Mesenchymal stem cell (in vitro differentiated cells and primary cell): Measurements from ENCODE around the gene ABHD6.

Experiments
- DNase-seq: peaks from one replicate; pipeline ENCODE4 v3.0.0-alpha.2; 2013
- H2AFZ ChIP-seq: one replicate; pipeline ENCODE4 v1.6.1; 2013; ENCODE audit warnings: low read depth, mild to moderate bottlenecking, control low read depth, inconsistent platforms, low read length, moderate library complexity
- H2AK5ac ChIP-seq: 2 replicates; pipeline ENCODE4 v1.6.1; 2013; ENCODE audit warnings: low read length, moderate library complexity, mild to moderate bottlenecking, inconsistent platforms; ENCODE audit not compliant: severe bottlenecking
- H2BK120ac ChIP-seq: one replicate; pipeline ENCODE4 v1.6.1; 2013; ENCODE audit warnings: low read depth, mild to moderate bottlenecking, inconsistent platforms, low read length, moderate library complexity
- H2BK12ac ChIP-seq, 2 experiments: one replicate each; pipeline ENCODE4 v1.6.1; 2013; ENCODE audit warnings: inconsistent platforms in 2 of 2, low read length in 2 of 2, mild to moderate bottlenecking in 2 of 2, moderate library complexity in 2 of 2, control low read depth in 1 of 2
- H2BK15ac ChIP-seq: one replicate; pipeline ENCODE4 v1.6.1; 2013; ENCODE audit warnings: mild to moderate bottlenecking, low read depth, inconsistent platforms; ENCODE audit not compliant: poor library complexity, severe bottlenecking
- H2BK5ac ChIP-seq: 2 replicates; pipeline ENCODE4 v1.6.1; 2013; ENCODE audit warnings: low read depth, mild to moderate bottlenecking, low read length, control low read depth, inconsistent platforms; ENCODE audit not compliant: poor library complexity, severe bottlenecking
- H3K14ac ChIP-seq, 2 experiments: one replicate each; pipeline ENCODE4 v1.6.1; 2013; ENCODE audit warnings: inconsistent platforms in 2 of 2, low read length in 2 of 2, control low read depth in 1 of 2, mild to moderate bottlenecking in 1 of 2, moderate library complexity in 1 of 2
- H3K18ac ChIP-seq, 2 experiments: one replicate each; pipeline ENCODE4 v1.6.1; 2013; ENCODE audit warnings: inconsistent platforms in 2 of 2, low read length in 2 of 2, control low read depth in 1 of 2, low read depth in 1 of 2, mild to moderate bottlenecking in 1 of 2
- H3K23ac ChIP-seq, 2 experiments: one replicate each; pipeline ENCODE4 v1.6.1; 2013; ENCODE audit warnings: inconsistent platforms in 2 of 2, low read length in 2 of 2, mild to moderate bottlenecking in 2 of 2, moderate library complexity in 2 of 2, control low read depth in 1 of 2
- H3K27ac ChIP-seq: 2 replicates; pipeline ENCODE4 v1.5.1; 2013; ENCODE audit warnings: mild to moderate bottlenecking, moderate library complexity, low read length, control low read depth, inconsistent platforms; ENCODE audit not compliant: poor library complexity, severe bottlenecking
- H3K27me3 ChIP-seq, 2 experiments: 2 replicates each; pipeline versions ENCODE4 v1.6.1 to v1.7.0; 2013; ENCODE audit warnings: low read length in 2 of 2, mild to moderate bottlenecking in 2 of 2, moderate library complexity in 2 of 2, control low read depth in 1 of 2, inconsistent platforms in 1 of 2; ENCODE audit not compliant: control insufficient read depth in 1 of 2, insufficient read depth in 1 of 2
- H3K36me3 ChIP-seq, 2 experiments: 2 replicates each; pipeline versions ENCODE4 v1.6.1 to v1.7.0; 2013; ENCODE audit warnings: low read length in 2 of 2, control low read depth in 1 of 2, inconsistent platforms in 1 of 2, low read depth in 1 of 2, mild to moderate bottlenecking in 1 of 2; ENCODE audit not compliant: insufficient read depth in 2 of 2, control insufficient read depth in 1 of 2
- H3K4ac ChIP-seq, 2 experiments: one replicate each; pipeline ENCODE4 v1.6.1; 2013; ENCODE audit warnings: inconsistent platforms in 2 of 2, low read length in 2 of 2, mild to moderate bottlenecking in 2 of 2, moderate library complexity in 2 of 2, control low read depth in 1 of 2, low read depth in 1 of 2
- H3K4me1 ChIP-seq: 2 replicates; pipeline ENCODE4 v1.6.1; 2013; ENCODE audit warnings: low read depth, low read length, control low read depth; ENCODE audit not compliant: control insufficient read depth, insufficient read depth
- H3K4me2 ChIP-seq: 2 replicates; pipeline ENCODE4 v1.6.1; 2013; ENCODE audit warnings: low read length, mild to moderate bottlenecking, inconsistent platforms; ENCODE audit not compliant: poor library complexity, severe bottlenecking
- H3K4me3 ChIP-seq, 2 experiments: 2 replicates each; pipeline versions ENCODE4 v1.5.1 to v1.7.0; 2013; ENCODE audit warnings: low read length in 2 of 2, mild to moderate bottlenecking in 2 of 2, control low read depth in 1 of 2, low read depth in 1 of 2; ENCODE audit not compliant: insufficient read depth in 1 of 2
- H3K79me1 ChIP-seq: replicated peaks from 2 replicates; pipeline ENCODE4 v1.6.1; 2013; ENCODE audit warnings: mild to moderate bottlenecking, control low read depth, low read length, inconsistent platforms; ENCODE audit not compliant: poor library complexity, severe bottlenecking
- H3K9ac ChIP-seq: 2 replicates; pipeline ENCODE4 v1.7.0; 2013; ENCODE audit warnings: mild to moderate bottlenecking, low read length, moderate library complexity
- H3K9me3 ChIP-seq: 2 replicates; pipeline ENCODE4 v1.7.0; 2013; ENCODE audit warnings: mild to moderate bottlenecking, low read length; ENCODE audit not compliant: control insufficient read depth
- H4K8ac ChIP-seq: one replicate; pipeline ENCODE4 v1.6.1; 2013; ENCODE audit warnings: inconsistent platforms, mild to moderate bottlenecking, low read length, moderate library complexity
- H4K91ac ChIP-seq: one replicate; pipeline ENCODE4 v1.6.1; 2013; ENCODE audit warnings: mild to moderate bottlenecking, low read length, inconsistent platforms
- WGBS: methylation state at CpG from one replicate; pipeline ENCODE4 v1.1.7; 2013; ENCODE audit warnings: mixed read lengths; 5-methylcytosine and 5-hydroxymethylcytosine counted together

The ABHD6 gene

GRCh38 chr3:58250093-58250707 lies 12.6 kb downstream of the ABHD6 start:
- Histone ChIP-seq H3K4ac (no peak overlapping the region), H3K4me1 (peaks cover 5% of the 10 kb centered on the region), H3K14ac (no peak overlapping the region), H4K8ac (peak overlapping the region; percentile 4), H3K36me3 (no peaks in the 10 kb centered on the region), H3K27me3 (no peaks in the 10 kb centered on the region), H2BK120ac (no peak overlapping the region), H4K91ac (no peak overlapping the region), H3K27ac (no peak overlapping the region), H2BK12ac (no peak overlapping the region), H3K9me3 (no peaks in the 10 kb centered on the region), H2AFZ (no peak overlapping the region), H3K18ac (no peak overlapping the region), H3K4me2 (no peak overlapping the region), H2BK5ac (no peak overlapping the region), H3K4me3 (no peak overlapping the region), H2BK15ac (no peak overlapping the region), H3K23ac (no peak overlapping the region), H3K79me1 (peaks cover 7% of the 10 kb centered on the region), H2AK5ac (no peak overlapping the region), H3K9ac (peak overlapping the region; percentile 31)
- no peak for DNase-seq
- 77% methylated on average over 6 of the region's 8 CpGs for WGBS

GRCh38 chr3:58251631-58252035 lies 14.0 kb downstream of the ABHD6 start:
- Histone ChIP-seq H3K36me3 (peaks cover 0 to 3% of the 10 kb centered on the region in 2 experiments), H3K14ac (no peak overlapping the region), H3K9me3 (no peaks in the 10 kb centered on the region), H2BK5ac (no peak overlapping the region), H3K4me1 (peaks cover 5% of the 10 kb centered on the region), H3K18ac (no peak overlapping the region), H3K27me3 (no peaks in the 10 kb centered on the region), H3K27ac (no peak overlapping the region), H3K79me1 (peaks cover 3% of the 10 kb centered on the region), H3K4me2 (no peak overlapping the region), H2BK15ac (no peak overlapping the region), H2AK5ac (no peak overlapping the region), H3K23ac (no peak overlapping the region), H3K9ac (no peak overlapping the region), H4K91ac (no peak overlapping the region), H2BK12ac (no peak overlapping the region), H3K4ac (peak overlapping the region in 1 of 2 experiments; percentile 75), H4K8ac (no peak overlapping the region), H3K4me3 (no peak overlapping the region), H2AFZ (no peak overlapping the region), H2BK120ac (no peak overlapping the region)
- DNase-seq = no peak
- 98% methylated on average over 3 of the region's 3 CpGs for WGBS

DNA sequence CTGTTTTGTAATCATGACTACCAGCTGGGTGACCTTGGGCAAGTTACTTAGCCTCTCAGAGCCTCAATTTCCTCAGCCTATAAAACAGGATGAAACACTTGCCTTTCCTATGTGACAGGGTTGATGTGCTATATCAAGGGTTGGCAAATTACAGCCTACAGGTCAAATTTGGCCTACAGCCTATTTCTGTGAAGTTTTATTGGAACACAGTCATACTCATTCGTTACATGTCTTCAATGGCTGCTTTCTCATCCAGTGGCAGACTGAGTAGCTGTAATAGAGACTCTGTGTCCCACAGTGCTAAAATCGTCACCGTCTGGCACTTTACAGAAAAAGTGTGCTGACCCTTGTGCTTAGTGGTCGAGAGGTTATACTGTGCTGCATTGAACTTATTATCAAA lies 16.6 kb downstream of the ABHD6 start:
- no peaks in the 10 kb centered on the region for H3K9me3 ChIP-seq
- no peak overlapping the region for H3K18ac ChIP-seq
- no peak overlapping the region for H3K9ac ChIP-seq
- H3K4me1 ChIP-seq = peaks cover 5% of the 10 kb centered on the region
- H2BK12ac ChIP-seq = no peak overlapping the region
- no peak overlapping the region for H3K14ac ChIP-seq
- no peak overlapping the region for H2AK5ac ChIP-seq
- no peak overlapping the region for H2BK5ac ChIP-seq
- peaks cover 0 to 13% of the 10 kb centered on the region in 2 experiments for H3K36me3 ChIP-seq
- no peak overlapping the region for H3K4ac ChIP-seq
- no peak overlapping the region for H3K4me3 ChIP-seq
- no peak overlapping the region for H4K91ac ChIP-seq
- H3K27ac ChIP-seq = no peak overlapping the region
- no peak overlapping the region for H2AFZ ChIP-seq
- H3K79me1 ChIP-seq = peaks cover 3% of the 10 kb centered on the region
- no peak overlapping the region for H3K4me2 ChIP-seq
- no peak overlapping the region for H2BK120ac ChIP-seq
- no peak overlapping the region for H2BK15ac ChIP-seq
- no peak overlapping the region for H4K8ac ChIP-seq
- DNase-seq = no peak
- no peaks in the 10 kb centered on the region for H3K27me3 ChIP-seq
- 92% methylated on average over 4 of the region's 4 CpGs for WGBS
- H3K23ac ChIP-seq = no peak overlapping the region

GRCh38 chr3:58256061-58256460 lies 18.5 kb downstream of the ABHD6 start:
- Histone ChIP-seq H3K9me3 (no peaks in the 10 kb centered on the region), H3K23ac (no peak overlapping the region), H3K27me3 (no peaks in the 10 kb centered on the region), H2AK5ac (no peak overlapping the region), H3K14ac (no peak overlapping the region), H3K4me2 (no peak overlapping the region), H3K36me3 (peaks cover 0 to 16% of the 10 kb centered on the region in 2 experiments), H3K4me1 (peaks cover 7% of the 10 kb centered on the region), H3K4me3 (no peak overlapping the region), H3K9ac (no peak overlapping the region), H2BK15ac (no peak overlapping the region), H3K79me1 (no peaks in the 10 kb centered on the region), H3K27ac (no peak overlapping the region), H2AFZ (no peak overlapping the region), H2BK12ac (no peak overlapping the region), H2BK120ac (no peak overlapping the region), H2BK5ac (no peak overlapping the region), H3K18ac (no peak overlapping the region), H3K4ac (no peak overlapping the region), H4K91ac (no peak overlapping the region), H4K8ac (no peak overlapping the region)
- DNase-seq = no peak
- 100% methylated on average over 1 of the region's 1 CpG for WGBS
